ENCODE results near the gene HMX3.
A peak's percentile ranks its signal among the peaks of the same experiment; 100 is the strongest.

HMX3 gene

DNA sequence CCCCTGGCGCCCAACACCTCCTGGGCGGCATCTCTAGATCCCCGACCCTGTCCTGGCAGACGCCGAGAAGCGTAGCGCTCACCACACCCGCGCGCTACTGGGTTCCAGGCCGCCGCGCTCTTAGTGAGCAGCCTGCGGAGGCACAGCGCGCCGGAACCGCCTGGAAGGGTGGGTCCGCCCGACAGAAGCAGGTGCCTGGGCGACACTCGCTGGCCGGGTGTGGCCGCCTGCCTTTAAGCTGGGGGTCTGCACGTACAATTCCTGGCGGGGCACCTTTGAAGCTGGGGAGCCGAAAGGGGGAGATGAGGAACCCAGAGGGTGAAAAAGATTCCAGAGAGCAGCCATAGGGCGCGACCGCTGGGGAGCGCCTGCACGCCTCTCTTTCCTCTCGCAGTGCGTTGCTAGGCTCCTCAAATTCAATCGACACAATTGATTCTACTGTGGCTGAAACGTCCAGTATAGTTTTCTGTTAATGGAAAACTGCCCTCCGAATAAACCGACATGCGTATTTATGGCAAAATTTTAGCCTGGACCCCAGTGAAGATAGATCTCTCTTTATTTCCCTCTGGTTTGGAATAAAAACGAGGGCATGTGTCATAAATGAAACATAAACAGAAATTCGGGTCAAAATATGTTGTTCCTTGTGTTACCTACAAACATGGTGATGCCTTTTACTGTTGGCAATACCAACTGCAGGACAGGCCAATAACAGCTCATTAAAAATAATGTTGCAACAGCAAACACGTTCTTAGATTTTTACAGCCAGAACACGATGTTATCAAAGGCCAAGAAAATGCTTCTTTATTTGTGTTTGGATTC lies 4.6 kb downstream of the HMX3 start:
- DNase-seq (ENCODE audit: low spot score): no peak
- TF ChIP-seq, protein P1, sequence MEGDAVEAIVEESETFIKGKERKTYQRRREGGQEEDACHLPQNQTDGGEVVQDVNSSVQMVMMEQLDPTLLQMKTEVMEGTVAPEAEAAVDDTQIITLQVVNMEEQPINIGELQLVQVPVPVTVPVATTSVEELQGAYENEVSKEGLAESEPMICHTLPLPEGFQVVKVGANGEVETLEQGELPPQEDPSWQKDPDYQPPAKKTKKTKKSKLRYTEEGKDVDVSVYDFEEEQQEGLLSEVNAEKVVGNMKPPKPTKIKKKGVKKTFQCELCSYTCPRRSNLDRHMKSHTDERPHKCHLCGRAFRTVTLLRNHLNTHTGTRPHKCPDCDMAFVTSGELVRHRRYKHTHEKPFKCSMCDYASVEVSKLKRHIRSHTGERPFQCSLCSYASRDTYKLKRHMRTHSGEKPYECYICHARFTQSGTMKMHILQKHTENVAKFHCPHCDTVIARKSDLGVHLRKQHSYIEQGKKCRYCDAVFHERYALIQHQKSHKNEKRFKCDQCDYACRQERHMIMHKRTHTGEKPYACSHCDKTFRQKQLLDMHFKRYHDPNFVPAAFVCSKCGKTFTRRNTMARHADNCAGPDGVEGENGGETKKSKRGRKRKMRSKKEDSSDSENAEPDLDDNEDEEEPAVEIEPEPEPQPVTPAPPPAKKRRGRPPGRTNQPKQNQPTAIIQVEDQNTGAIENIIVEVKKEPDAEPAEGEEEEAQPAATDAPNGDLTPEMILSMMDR (IDR thresholded peaks at IDR 0.05): no peak
- Histone ChIP-seq H3K4me3 (no peak overlapping the region), H3K27ac (no peak overlapping the region)

DNA sequence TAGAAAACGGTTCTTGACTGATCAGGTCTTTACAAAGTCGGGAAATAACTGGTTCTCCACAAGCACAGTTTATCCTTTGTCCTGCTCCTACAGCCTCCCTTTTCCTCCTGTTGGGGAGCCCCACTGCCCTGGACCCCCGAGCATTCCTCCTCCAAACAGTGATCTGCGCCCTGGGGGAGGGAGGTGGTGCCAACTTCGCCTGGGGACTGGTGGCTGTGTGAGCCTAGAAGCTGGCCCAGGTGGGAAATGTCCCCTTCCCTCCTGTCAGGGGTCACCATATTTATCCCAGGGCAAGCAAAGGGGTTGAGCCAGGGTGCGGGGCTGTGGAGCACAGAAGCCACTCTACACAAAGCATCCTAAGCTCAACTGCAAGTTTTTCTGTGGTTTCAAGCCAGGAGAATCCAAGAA lies 5.2 kb downstream of the HMX3 start:
- DNase-seq (ENCODE audit: low spot score): no peak
- no peak overlapping the region for H3K27ac ChIP-seq
- H3K4me3 ChIP-seq: no peak overlapping the region
- TF ChIP-seq, protein P1 (IDR thresholded peaks at IDR 0.05): no peak

DNA sequence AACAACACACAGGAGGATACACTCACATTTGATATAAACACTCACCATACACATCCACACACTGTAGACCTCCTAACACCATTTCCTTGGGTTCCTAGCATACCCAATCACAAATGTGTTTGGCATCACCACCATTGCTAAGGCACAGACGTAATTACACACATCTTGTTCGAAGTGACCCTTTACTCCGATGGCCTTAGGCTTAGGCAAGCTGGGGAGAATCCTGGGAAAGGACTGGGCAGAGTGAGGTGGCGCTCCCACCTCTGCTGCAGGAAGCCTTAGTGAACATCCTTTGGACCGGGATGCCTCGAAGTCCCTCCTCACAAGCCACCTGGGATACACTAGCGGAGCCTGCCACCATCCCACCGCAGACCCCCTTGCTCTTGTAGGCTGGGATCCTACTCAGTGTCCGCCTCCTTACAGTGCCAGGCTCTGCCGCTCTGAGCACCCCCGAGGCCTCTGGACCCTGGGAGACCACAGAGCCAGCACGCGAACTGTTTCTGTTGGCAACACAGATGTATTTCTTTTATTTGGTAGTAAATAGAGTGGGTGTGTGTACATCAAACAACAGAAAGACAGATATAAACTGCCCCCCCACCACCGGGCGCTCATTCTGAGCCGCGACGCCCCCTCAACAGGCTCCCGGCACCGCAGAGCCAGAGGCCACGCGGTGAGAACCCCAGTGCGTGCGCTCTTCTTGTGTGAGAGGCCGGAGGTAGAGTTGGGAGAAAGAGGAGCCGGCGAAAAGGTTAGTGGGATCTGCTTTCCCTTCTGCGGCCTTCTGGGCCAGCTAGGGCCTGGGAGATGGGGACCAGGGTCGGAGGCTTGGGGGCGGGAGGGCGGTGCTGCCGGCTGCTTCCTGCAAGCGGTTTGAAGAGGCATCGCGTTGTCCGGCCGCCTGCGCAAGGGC lies 6.3 kb downstream of the HMX3 start:
- TF ChIP-seq, protein P1 (IDR thresholded peaks at IDR 0.05): no peak
- no peak overlapping the region for H3K27ac ChIP-seq
- DNase-seq (ENCODE audit: low spot score): no peak
- peak overlapping the region; percentile 5 for H3K4me3 ChIP-seq

DNA sequence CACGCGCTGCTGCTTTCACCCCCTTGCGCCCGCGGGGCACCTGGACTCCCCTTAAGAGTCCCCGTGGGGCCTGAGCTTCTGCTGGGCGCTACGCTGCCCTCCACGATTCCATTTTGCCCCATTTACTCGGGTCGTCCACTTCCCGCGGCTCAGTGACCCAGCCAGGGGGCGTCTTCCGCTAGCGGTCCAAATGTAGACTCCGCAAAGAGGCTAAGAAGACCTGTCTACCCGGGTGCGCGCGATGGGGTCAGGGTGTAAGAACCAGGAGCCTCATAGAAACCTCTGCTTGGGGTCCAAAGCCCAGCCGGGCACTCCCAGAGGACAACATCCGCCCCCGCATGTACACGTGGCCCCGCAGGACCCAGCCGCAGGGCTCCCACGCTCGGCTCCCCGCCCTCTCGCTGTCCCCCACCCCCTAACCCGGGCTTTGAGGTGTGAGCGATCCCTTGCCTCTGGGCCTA lies 7.0 kb downstream of the HMX3 start:
- H3K4me3 ChIP-seq: peak overlapping the region; percentile 5
- no peak overlapping the region for H3K27ac ChIP-seq
- no peak for DNase-seq (ENCODE audit: low spot score)
- TF ChIP-seq, protein P1 (IDR thresholded peaks at IDR 0.05): no peak

DNA sequence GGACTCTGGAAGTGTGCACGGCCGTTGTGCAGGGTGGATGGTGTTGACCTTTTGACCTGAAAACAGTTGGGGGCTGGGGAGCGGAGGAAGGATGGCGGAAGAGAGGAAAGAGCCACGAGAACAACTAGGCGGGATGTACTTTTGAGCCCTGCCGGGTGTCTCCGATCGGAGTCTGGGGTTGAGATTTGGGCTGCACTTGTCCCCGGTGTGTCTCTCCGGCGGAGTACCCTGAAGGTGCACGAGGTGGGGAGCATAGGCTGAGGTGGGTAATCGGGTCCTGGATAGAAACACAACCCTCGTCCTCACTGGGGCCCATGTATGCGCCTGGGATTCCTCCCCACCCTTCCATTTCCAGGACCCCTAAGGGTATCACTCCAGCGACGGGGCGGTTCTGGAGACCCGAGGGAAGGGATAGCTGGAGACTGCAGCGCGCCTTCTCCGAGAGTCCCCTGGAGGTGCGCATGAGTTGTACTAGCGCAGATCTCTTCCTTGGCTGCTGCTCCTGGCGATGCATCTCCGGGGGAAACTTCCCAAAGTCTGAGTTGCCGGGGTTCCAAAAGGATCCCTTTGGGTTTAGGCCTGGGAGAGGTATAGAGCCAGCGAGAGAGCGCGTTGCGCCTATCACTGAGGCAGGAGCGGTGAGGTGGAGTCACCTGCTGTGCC lies 7.5 kb downstream of the HMX3 start:
- TF ChIP-seq, protein P1 (IDR thresholded peaks at IDR 0.05): no peak
- H3K27ac ChIP-seq: no peak overlapping the region
- no peak for DNase-seq (ENCODE audit: low spot score)
- H3K4me3 ChIP-seq: no peak overlapping the region

DNA sequence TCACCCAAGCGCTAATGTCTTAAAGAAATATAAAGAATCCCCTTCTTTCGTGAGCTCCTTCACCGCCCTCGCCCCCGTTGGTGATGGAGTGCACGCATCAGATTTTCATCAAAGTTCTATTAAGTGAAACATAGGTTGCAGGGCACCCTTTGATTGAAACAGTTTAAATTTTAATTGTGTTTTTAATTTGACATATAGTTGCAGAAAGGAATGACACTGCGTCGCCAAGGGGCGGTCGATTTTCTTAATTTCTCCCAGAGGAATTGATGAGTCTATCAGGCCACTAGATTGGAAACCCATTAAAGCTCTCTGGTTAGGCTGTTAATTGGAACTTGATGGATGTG lies 8.0 kb downstream of the HMX3 start:
- no peak for DNase-seq (ENCODE audit: low spot score)
- TF ChIP-seq, protein P1 (IDR thresholded peaks at IDR 0.05): no peak
- Histone ChIP-seq H3K27ac (no peak overlapping the region), H3K4me3 (no peak overlapping the region)
